Loucy (cell line): ENCODE measurements around the gene RPL19.

ENCODE experiments used
- H2AFZ ChIP-seq: fragments of 200-600 bp; sonication (generic); 2 replicates; pipeline ENCODE4 v1.6.0; 2016; ENCODE audit warnings: antibody characterized with exemption, mild to moderate bottlenecking, low read length, moderate library complexity
- H3F3A ChIP-seq: fragments of 200-600 bp; 2 replicates; pipeline ENCODE4 v1.6.0; 2016; ENCODE audit warnings: antibody characterized with exemption, low read depth, mild to moderate bottlenecking
- H3K27me3 ChIP-seq: fragments of 200-600 bp; sonication (generic); 2 replicates; pipeline ENCODE4 v1.6.1; 2014; ENCODE audit warnings: low read length, mild to moderate bottlenecking; ENCODE audit not compliant: insufficient read depth, poor library complexity, severe bottlenecking
- H3K36me3 ChIP-seq: fragments of 200-600 bp; sonication (generic); 2 replicates; pipeline ENCODE4 v1.6.1; 2016; ENCODE audit warnings: low read length; ENCODE audit not compliant: insufficient read depth
- H3K4me1 ChIP-seq: fragments of 200-600 bp; sonication (generic); 2 replicates; pipeline ENCODE4 v1.5.1; 2014; ENCODE audit warnings: low read length, mild to moderate bottlenecking; ENCODE audit not compliant: insufficient read depth, poor library complexity, severe bottlenecking
- H3K4me2 ChIP-seq: fragments of 200-600 bp; sonication (generic); 2 replicates; pipeline ENCODE4 v1.6.0; 2014; ENCODE audit warnings: antibody characterized with exemption, low read length, low read depth, mild to moderate bottlenecking; ENCODE audit not compliant: poor library complexity, severe bottlenecking
- H3K4me3 ChIP-seq: fragments of 200-600 bp; sonication (generic); 2 replicates; pipeline ENCODE4 v1.5.1; 2014; ENCODE audit warnings: low read length, mild to moderate bottlenecking, mixed read lengths; ENCODE audit not compliant: poor library complexity, severe bottlenecking
- H3K79me2 ChIP-seq: fragments of 200-600 bp; sonication (generic); 2 replicates; pipeline ENCODE4 v1.6.1; 2014; ENCODE audit warnings: low read length; ENCODE audit not compliant: insufficient read depth
- H3K9ac ChIP-seq: fragments of 200-600 bp; sonication (generic); 2 replicates; pipeline ENCODE4 v1.6.0; 2014; ENCODE audit warnings: mild to moderate bottlenecking, low read depth, low read length, moderate library complexity; ENCODE audit not compliant: poor library complexity, severe bottlenecking
- H3K9me2 ChIP-seq: fragments of 200-600 bp; sonication (generic); replicated peaks from 2 replicates; pipeline ENCODE4 v1.6.1; 2016; ENCODE audit warnings: low read depth, low read length, mixed read lengths
- H3K9me3 ChIP-seq: fragments of 200-600 bp; sonication (generic); 2 replicates; pipeline ENCODE4 v1.6.1; 2014; ENCODE audit warnings: mild to moderate bottlenecking, antibody characterized with exemption, low read length, low read depth; ENCODE audit not compliant: insufficient read depth
- H4K20me1 ChIP-seq: fragments of 200-600 bp; sonication (generic); 2 replicates; pipeline ENCODE4 v1.6.0; 2014; ENCODE audit warnings: antibody characterized with exemption, low read length, mild to moderate bottlenecking; ENCODE audit not compliant: insufficient read depth, poor library complexity, severe bottlenecking
- CTCF ChIP-seq: fragments of 200-600 bp; sonication (generic); conservative IDR thresholded peaks from 2 replicates; pipeline ENCODE4 v1.5.1; 2014; ENCODE audit warnings: mild to moderate bottlenecking, antibody characterized with exemption, low read length
- EZH2phosphoT487 ChIP-seq: fragments of 200-600 bp; IDR thresholded peaks from 2 replicates; pipeline ENCODE4 v1.6.1; 2018; ENCODE audit warnings: antibody characterized with exemption, mild to moderate bottlenecking, moderate library complexity, borderline replicate concordance

Gene RPL19

GRCh38 chr17:39227364-39227919, 27.4 kb downstream of the RPL19 start:
- no peaks in the 10 kb centered on the region for H3F3A ChIP-seq
- no peak overlapping the region for H3K9ac ChIP-seq
- H2AFZ ChIP-seq, result no peak overlapping the region
- H3K4me1 ChIP-seq, result peaks cover 12% of the 10 kb centered on the region
- H3K79me2 ChIP-seq, result no peaks in the 10 kb centered on the region
- no peaks in the 10 kb centered on the region for H3K9me3 ChIP-seq
- H3K4me2 ChIP-seq, result no peak overlapping the region
- TF ChIP-seq CTCF (no peak), EZH2phosphoT487 (no peak)
- H3K27me3 ChIP-seq, result no peaks in the 10 kb centered on the region
- no peaks in the 10 kb centered on the region for H3K9me2 ChIP-seq
- no peak overlapping the region for H3K4me3 ChIP-seq
- no peaks in the 10 kb centered on the region for H3K36me3 ChIP-seq
- H4K20me1 ChIP-seq, result no peaks in the 10 kb centered on the region

- H2AFZ ChIP-seq, result no peak overlapping the region
- H3K27me3 ChIP-seq, result no peaks in the 10 kb centered on the region
- H3K9me2 ChIP-seq, result no peaks in the 10 kb centered on the region
- H3K4me2 ChIP-seq, result no peak overlapping the region
- no peaks in the 10 kb centered on the region for H4K20me1 ChIP-seq
- no peak overlapping the region for H3K9ac ChIP-seq
- no peaks in the 10 kb centered on the region for H3K36me3 ChIP-seq
- H3F3A ChIP-seq, result no peaks in the 10 kb centered on the region
- no peak overlapping the region for H3K4me3 ChIP-seq
- TF ChIP-seq EZH2phosphoT487, result no peak
- no peak for TF ChIP-seq CTCF
- no peaks in the 10 kb centered on the region for H3K9me3 ChIP-seq
- H3K4me1 ChIP-seq, result peaks cover 12% of the 10 kb centered on the region
- H3K79me2 ChIP-seq, result no peaks in the 10 kb centered on the region
Observed at GRCh38 chr17:39229274-39229913, 29.3 kb downstream of the RPL19 start.

GRCh38 chr17:39230361-39230760, 30.3 kb downstream of the RPL19 start:
- no peaks in the 10 kb centered on the region for H3K36me3 ChIP-seq
- no peak overlapping the region for H3K9ac ChIP-seq
- peaks cover 12% of the 10 kb centered on the region for H3K4me1 ChIP-seq
- no peak overlapping the region for H3K4me3 ChIP-seq
- H3K9me2 ChIP-seq, result no peaks in the 10 kb centered on the region
- no peak overlapping the region for H2AFZ ChIP-seq
- no peaks in the 10 kb centered on the region for H3K27me3 ChIP-seq
- H3K79me2 ChIP-seq, result no peaks in the 10 kb centered on the region
- H3K4me2 ChIP-seq, result no peak overlapping the region
- no peaks in the 10 kb centered on the region for H4K20me1 ChIP-seq
- TF ChIP-seq EZH2phosphoT487, result no peak
- TF ChIP-seq CTCF, result no peak
- no peaks in the 10 kb centered on the region for H3F3A ChIP-seq
- no peaks in the 10 kb centered on the region for H3K9me3 ChIP-seq
